ENCODE measurements around the gene TMEM164.
A peak's percentile ranks its signal among the peaks of the same experiment; 100 is the strongest.

Gene TMEM164

GRCh38 chrX:110081320-110081719 lies 78.4 kb downstream of the TMEM164 start:
- no peak for DNase-seq (ENCODE audit: low read depth)

GRCh38 chrX:110081740-110082139 lies 78.8 kb downstream of the TMEM164 start:
- DNase-seq (ENCODE audit: low read depth) = no peak

GRCh38 chrX:110082161-110082560 lies 79.2 kb downstream of the TMEM164 start:
- peak; percentile 66 for DNase-seq (ENCODE audit: low read depth)

- DNase-seq (ENCODE audit: low read depth) = no peak
Measured at GRCh38 chrX:110086162-110086915, 83.4 kb downstream of the TMEM164 start.

- peak; percentile 83 for DNase-seq (ENCODE audit: low read depth)
Measured at GRCh38 chrX:110086916-110087484, 84.1 kb downstream of the TMEM164 start.

GRCh38 chrX:110087485-110088356 lies 84.8 kb downstream of the TMEM164 start:
- peak; percentile 85 for DNase-seq (ENCODE audit: low read depth)

GRCh38 chrX:110089656-110090403 lies 86.9 kb downstream of the TMEM164 start:
- no peak for DNase-seq (ENCODE audit: low read depth)

- no peak for DNase-seq (ENCODE audit: low read depth)
Measured at GRCh38 chrX:110097920-110098319, 95.0 kb downstream of the TMEM164 start.

- no peak for DNase-seq (ENCODE audit: low read depth)
Measured at GRCh38 chrX:110103344-110103743, 100.4 kb downstream of the TMEM164 start.

GRCh38 chrX:110104078-110104477 lies 101.2 kb downstream of the TMEM164 start:
- no peak for DNase-seq (ENCODE audit: low read depth)

- no peak for DNase-seq (ENCODE audit: low read depth)
Measured at GRCh38 chrX:110108381-110108821, 105.5 kb downstream of the TMEM164 start.

GRCh38 chrX:110114260-110114776 lies 111.4 kb downstream of the TMEM164 start:
- DNase-seq (ENCODE audit: low read depth) = no peak

- no peak for DNase-seq (ENCODE audit: low read depth)
Measured at GRCh38 chrX:110116066-110116980, 113.4 kb downstream of the TMEM164 start.

GRCh38 chrX:110118530-110118929 lies 115.6 kb downstream of the TMEM164 start:
- DNase-seq (ENCODE audit: low read depth) = no peak

- DNase-seq (ENCODE audit: low read depth) = no peak
Measured at GRCh38 chrX:110119480-110119879, 116.6 kb downstream of the TMEM164 start.

- DNase-seq (ENCODE audit: low read depth) = no peak
Measured at GRCh38 chrX:110120025-110120424, 117.1 kb downstream of the TMEM164 start.

GRCh38 chrX:110123331-110123782 lies 120.4 kb downstream of the TMEM164 start:
- DNase-seq (ENCODE audit: low read depth) = no peak

- no peak for DNase-seq (ENCODE audit: low read depth)
Measured at GRCh38 chrX:110125446-110126162, 122.7 kb downstream of the TMEM164 start.

- no peak for DNase-seq (ENCODE audit: low read depth)
Measured at GRCh38 chrX:110131031-110131430, 128.1 kb downstream of the TMEM164 start.
